Muscle of back (tissue), 11 donors: ENCODE results near the gene UBIAD1. TPM values are rescaled to one million over a fixed set of nuclear protein-coding genes. Genes with fewer than 3 reads are reported as not detected.
"Not testable (repeated sequence)": the region's sequence is repeated elsewhere in the genome, so short reads cannot be mapped to it uniquely, and the experiment has no call there.

ENCODE experiments used
- DNase-seq, 3 donors: peaks; one replicate each; pipeline versions ENCODE4 v3.0.0 to v3.0.0-alpha.2; 2013
- polyA plus RNA-seq, 10 donors: library from polyadenylated mRNA; unstranded; fragments of 120-200 nt; gene quantifications; one replicate each; pipeline ENCODE4 v1.2.1, GENCODE V29; 2013; ENCODE audit not compliant: insufficient read length in 10 of 10

The UBIAD1 gene
- polyA plus RNA-seq, 10 donors: 12.8 to 16.0 (median 14.9) TPM

DNA sequence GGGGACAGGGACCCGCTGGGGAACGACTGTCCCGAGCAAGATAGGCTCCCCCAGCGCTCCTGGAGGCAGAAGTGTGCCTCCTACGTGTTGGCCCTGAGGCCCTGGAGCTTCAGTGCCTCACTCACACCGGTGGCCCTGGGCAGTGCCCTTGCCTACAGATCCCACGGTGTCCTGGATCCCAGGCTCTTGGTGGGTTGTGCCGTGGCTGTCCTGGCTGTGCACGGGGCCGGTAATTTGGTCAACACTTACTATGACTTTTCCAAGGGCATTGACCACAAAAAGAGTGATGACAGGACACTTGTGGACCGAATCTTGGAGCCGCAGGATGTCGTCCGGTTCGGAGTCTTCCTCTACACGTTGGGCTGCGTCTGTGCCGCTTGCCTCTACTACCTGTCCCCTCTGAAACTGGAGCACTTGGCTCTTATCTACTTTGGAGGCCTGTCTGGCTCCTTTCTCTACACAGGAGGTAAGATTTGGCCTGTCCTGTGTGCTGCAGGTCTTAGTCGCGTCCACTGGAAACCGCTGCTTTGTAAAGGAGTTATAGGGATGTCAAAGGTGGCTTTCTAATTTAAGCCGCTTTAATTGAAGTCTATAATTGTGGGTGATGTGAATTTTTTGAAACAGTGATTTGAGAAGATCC lies 717 bp downstream of the UBIAD1 start:
- no peak for DNase-seq

DNA sequence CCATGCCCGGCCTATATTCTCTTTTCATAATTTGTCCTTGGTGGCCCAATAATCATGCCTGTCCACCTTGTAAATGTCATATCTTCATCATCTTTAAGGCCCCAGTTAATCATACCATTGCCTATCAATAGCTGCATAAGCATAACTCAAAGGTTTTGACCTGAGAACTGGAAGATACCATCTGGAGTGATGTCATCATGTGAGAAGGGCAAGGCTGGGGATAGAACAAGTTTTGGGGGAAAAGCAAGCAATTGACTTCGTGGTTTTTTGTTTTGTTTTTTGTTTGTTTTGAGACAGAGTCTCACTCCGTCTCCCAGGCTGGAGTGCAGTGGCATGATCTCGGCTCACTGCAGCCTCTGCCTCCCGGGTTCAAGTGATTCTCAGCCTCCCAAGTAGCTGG lies 6.2 kb downstream of the UBIAD1 start:
- DNase-seq: no peak

DNA sequence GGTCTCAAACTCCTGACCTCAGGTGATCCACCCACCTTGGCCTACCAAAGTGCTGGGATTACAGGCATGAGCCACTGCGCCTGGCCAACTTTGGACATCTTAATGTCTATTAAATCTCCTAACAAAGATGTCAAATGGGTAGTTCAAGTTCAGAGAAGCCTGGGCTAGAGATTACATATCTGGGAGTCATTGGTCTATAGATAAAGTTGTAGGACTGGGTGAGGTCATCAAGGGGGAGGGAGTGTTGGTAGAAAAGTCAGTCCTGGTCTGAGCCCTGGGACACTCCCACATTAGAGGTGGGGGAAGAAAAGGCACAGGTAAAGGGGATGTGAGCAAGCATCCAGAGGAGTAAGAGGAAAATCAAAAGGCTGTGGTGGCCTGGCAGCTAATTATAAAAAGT lies 6.6 kb downstream of the UBIAD1 start:
- DNase-seq: no peak

DNA sequence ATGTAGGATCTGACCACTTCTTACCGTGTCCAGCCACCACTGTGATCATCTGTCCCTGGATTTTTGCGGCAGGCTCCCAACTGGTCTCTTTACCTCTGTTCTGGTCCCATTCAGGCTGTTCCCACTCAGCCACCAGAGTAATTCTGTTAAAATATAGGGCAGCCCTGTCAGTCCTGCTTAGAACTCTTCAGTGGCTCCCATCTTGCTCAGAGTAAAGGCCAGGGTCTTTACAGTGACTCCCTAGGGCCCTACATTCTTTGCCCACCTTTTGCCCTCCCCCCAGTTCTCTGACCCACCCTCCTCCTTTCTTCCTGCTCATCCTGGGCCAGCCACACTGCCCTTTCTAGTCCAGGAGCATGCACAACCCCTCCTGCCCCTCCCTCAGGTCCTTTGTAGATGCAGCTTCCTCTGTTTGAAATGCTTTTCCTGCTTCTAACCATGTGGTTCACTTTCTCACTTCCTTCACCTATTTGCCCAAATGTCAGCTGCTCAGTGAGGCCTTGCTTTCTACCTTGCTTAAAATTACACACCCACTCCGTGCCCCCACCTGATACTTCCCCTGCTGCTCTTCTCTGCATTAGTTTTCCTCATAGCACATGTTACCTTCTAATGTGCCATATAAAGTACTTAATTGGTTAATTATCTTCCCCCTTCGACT lies 7.8 kb downstream of the UBIAD1 start:
- DNase-seq: no peak

DNA sequence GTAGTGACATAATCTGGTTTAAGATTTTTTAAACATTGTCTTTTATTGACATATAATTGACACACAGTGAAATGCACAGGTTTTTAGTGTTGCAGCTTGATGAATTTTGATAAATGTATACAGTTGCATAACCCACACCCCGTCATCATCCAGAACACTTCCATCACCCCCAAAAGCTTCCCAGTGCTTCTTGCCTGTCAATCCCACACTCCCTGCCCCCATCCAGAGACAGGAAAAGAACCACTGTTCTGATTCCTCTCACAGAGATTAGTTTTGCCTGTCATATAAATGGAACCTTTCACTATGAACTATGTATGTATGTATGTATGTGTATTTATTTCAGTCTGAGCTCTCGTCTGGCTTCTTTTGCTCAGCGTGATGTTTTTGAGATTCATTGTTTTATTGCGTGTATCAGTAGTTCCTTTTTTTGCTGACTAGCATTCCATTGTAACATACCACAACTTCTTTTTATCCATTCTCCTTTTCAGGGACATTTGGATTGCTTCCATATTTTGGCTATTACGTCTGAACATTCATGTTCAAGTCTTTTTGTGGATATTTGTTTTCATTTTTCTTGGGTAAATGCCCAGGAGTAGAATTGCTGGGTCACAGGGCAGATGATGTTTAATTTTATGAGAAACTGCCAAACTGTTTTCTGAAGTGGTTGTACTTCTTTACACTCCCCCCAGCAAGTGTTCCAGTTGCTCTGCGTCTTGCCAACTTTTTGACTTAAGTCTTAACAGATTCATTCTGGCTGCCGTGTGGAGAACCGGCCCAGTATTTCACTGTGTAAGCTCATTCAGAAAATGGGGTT lies 8.7 kb downstream of the UBIAD1 start:
- peak in 2 of 3 donors; percentile 38 to 82 for DNase-seq

DNA sequence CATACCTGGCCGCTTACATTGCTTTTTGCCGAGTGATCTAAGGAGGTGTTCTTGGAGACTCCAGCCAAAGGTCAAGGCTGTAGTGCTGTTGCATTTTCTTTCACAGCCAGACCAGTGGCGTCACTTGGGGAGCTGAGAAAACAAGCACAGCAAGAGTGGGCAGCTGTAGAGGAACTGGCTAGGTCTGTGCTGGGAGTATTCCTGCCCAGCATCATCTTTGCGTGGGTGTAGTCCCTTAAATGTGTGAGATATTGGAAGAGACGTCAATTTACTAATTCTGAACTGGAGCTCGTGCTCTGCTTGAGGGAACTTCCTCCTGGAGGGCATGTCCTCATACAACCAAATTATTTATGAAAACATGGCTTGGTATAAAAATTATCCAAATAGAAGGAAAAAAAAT lies 10.2 kb downstream of the UBIAD1 start:
- DNase-seq: no peak

DNA sequence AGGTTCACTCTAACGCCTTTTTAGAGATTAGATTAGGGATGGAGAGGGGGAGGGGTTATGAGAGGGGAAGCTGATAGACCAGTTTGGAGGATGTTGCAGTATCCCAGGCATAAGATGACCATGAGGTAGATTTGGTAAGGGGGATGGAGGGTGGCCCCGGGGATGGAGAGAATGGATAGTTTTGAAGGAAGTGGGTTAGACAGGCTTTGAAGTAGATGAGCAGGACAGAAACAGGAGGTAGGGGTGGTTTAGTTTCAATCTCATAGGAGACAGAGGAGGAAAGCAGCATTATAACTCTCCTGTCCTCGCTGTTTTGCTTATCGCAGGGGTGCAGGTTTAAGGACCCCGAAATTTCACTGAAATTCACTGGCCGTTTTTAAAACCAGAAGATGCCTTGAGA lies 11.8 kb downstream of the UBIAD1 start:
- DNase-seq: no peak

DNA sequence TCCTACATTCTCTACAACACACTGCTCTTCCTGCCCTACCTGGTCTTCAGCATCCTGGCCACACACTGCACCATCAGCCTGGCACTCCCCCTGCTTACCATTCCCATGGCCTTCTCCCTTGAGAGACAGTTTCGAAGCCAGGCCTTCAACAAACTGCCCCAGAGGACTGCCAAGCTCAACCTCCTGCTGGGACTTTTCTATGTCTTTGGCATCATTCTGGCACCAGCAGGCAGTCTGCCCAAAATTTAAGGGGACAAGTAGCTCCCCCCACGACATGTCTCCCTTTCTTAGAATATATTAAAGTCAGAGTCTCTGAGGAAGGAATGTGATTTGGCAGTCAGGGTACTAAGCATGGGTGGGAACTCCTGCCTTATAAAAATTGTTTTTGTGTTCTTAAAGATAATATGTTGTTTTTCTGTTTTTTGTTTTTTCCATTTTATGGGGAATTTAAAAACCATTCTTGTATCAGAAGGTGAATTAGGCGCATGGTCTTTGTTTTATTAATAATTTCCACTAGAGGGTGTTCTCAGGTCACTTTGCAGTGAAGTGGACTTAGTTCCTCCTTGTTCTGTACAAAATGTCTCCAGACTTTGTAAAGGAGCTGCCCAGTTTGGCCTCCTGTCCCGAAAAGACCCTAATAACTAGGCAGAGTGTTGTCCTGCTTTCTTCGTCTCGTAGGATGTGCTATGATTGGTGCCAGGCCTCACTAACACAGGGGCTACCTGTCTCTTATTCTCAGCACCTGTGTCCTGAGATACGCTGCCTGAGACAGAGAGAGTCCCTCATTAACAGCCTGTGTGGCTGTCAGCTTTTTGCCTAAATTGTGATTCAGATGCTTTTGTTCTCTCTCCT lies 13.1 kb downstream of the UBIAD1 start:
- DNase-seq: peak in 1 of 3 donors; percentile 38

DNA sequence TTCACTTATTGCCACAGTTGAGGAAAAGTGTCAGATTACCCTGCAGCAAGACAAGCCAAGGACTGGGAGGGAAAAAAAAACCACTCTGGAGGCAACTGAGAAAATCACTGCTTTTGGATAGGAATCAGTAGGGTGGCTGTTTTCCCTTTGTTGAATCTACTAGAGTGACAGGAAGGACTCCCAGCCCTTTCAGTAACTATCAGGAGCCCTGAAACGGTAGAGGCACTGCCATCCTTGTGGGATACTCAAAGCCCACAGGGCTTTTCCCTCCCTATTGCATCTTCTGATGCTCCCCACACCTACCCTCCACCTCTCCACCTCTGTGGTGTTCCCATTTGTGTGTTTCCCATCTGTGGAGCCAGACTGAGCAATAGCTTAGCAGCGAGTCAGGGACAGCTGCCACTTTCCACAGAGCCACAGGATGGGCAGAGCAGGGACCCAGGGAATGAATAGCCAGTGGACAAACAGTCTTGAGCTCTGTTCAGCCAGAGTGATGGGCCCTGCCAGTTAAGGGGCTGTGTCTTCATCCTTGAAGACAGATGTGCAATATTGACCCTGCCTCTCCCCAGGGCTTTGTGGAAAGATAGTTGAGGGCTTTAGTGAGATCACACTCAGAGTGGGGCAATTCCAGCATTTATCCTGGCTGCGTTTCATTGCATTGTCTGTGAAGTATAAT lies 13.9 kb downstream of the UBIAD1 start:
- no peak for DNase-seq

DNA sequence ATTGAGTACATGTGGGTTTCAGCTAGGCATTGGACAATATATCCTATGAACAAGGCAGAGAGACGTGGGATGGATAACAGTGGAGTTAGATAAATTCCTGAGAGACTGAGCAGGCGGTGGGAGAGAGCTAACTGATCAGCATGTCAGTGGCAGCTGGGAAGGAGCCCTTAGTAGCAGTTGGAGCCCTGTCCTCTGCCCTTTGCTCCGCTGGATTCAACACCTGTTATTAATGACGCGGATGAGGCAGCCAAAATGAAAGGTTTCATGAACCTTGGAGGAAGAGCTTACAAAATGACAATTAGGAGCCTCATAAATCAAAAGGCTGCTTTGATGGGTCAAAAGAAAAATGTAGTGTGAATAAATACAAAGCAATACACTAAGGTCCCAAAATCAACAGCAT lies 16.1 kb downstream of the UBIAD1 start:
- DNase-seq: no peak

DNA sequence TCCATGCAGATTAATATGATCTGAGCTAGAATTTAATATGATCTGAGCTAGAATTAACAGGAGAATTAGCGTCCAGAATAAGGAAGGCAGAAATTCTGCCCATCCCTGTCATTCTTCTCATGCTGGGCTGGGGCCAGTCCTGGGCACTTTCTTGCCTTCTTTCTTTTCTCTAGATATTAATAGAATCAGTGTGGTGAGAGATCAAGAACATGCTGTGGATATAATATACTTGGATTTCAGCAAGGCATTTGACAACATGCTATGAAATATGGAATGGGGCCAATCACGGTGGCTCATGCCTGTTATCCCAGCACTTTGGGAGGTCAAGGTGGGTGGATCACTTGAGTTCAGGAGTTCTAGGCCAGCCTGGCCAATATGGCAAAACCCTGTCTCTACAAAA lies 18.1 kb downstream of the UBIAD1 start:
- DNase-seq: no peak

DNA sequence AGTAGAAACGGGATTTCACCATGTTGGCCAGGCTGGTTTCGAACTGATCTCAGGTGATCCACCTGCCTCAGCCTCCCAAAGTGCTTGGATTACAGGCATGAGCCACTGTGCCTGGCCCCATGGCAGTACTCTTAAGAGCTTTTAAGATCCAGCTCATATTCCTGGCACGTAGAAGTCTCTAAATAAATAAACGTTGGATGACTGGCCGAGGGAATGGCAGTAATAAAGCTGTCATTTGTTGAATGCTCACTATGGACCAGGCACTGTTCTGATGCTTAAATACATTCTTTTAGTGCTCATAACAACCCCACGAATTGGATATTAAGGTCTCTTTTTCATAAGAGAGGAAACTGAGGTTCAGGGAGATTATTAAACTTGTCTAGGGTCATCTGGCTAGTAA lies 20.9 kb downstream of the UBIAD1 start:
- DNase-seq: no peak

DNA sequence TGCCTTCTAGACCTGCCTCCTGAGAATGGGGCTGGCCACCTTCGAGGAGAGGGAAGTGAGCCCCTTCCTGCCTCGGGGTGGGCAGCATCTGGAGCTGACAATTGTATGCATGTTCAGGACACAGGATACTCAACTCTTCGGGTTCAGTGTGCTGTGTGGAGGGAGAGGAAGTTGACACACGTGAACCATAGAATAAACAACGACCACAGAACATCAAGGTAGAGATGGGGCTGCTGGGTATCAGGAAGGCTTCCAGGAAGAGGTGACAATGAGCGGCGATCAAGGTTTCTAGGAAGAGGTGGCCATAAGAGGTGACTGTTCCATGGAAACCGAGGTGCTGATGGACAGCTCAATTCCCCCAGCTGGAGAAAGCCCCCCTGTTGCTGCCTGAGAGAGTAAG lies 22.0 kb downstream of the UBIAD1 start:
- DNase-seq: no peak

DNA sequence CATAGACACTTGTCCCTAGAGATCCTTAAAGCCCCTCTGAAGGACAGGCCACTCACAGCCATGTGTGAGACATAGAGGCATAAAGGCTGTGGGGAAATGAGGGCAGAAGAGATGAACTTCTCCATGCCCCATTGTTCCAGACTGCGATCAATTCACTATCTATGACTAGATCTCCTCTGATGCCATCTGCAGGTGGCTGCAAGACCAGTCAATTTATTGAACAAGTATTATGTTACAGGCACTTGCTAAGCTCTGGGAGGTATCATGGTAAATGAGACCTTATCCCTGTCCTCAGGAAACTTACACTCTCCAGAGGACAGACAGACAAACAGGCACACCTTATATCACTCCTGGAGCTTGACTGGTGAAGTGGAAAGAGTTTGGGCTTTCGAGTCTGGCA lies 22.9 kb downstream of the UBIAD1 start:
- DNase-seq: no peak

DNA sequence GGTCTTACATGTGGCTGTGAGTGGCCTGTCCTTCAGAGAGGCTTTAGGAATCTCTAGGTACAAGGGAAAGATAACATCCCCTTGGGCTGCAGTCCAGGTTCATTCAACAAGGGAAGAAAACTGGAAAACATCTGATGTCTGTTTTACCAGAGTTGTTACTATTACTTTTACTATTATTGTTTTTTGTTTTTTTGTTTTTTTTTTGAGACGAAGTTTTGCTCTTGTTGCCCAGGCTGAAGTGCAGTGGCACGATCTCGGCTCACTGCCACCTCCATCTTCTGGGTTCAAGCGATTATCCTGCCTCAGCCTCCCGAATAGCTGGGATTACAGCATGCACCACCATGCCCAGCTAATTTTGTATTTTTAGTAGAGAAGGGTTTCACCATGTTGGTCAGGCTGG lies 24.8 kb downstream of the UBIAD1 start:
- not testable (repeated sequence) for DNase-seq

DNA sequence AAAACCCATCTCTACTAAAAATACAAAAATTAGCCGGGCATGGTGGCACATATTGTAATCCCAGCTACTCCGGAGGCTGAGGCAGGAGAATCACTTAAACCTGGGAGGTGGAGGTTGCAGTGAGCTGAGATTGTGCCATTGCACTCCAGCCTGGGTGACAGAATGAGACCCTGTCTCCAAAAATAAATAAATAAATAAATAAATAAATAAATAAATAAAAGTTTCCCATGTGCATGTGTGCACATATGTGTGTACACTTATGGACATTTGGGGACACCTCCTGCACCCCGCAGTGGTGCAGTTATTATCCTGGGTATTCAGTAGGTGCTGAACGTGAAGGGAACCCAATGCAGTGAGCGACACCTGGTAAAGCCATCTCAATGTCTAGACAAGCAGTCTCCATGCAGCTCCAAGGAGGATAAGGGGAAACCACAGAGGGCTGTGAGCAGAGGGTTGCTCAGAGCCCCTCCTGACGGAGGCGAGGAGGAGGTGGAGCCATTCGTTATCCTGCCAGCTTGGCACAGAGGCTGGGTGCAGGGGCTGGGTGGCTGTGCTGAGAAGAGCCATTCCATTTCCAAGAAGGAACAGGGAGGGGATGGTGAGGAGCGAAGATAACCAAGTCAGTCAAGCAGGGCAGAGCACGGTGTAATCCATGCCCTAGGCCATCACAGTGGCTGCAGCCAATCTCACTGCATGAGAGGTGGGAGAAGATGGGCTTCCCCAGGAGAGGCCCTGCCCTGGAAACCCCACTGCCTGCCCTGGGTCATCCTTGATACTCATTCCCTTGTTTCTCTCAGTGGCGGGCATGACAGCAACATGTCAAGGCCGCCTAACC lies 25.6 kb downstream of the UBIAD1 start:
- DNase-seq: no peak

DNA sequence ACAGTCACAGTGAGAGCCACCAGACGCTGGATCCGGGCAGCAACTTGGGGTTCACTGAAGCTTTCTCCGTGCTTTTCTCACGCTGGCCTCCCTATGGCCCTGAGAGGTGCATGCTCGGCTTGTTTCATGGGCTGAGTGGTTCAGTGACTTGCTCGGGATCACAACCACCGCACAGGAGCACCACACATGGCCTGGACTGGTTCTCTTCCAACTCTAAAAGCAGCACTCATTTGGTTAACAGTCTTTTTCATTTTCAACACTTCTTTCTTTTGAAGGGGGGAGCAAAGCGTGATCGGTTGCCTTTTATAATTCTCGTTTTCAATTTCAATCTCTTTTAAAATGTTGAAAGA lies 26.2 kb downstream of the UBIAD1 start:
- no peak for DNase-seq

DNA sequence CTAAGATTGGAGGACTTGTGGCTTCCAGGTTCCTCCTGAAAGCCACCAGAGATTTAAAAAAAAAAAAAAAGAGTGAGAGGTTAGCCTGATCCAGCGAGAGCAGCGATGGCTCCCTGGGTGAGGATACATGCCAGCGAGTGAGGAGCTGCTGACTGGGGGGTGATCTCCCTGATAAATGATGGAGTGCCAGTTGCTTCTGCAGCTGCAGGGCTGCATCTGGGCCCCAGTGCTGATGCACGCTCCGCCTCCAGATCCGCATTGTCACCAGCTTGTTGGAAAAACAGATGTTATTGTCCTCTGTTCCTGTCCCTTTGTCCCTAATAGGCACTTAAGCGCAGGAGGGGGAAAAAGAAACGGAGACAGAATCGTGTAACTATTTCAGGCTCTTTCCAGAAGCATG lies 28.6 kb downstream of the UBIAD1 start:
- no peak for DNase-seq

DNA sequence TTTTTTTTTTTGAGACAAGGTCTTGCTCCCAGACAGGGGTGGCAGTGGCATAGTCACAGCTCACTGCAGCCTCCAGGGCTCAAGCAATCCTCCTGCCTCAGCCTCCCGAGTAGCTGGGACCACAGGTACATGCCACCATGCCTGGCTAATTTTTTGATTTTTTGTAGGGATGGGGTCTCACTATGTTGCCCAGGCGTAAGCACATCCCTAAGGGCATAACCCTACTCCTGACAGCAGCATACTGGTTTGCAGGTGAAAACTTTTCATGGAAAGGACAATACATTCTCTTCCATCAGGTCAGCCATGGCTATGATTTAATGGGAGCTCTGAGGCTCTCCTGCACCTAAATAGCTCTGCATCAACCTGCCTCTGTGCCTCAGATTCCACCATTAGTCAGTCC lies 29.4 kb downstream of the UBIAD1 start:
- DNase-seq: no peak

DNA sequence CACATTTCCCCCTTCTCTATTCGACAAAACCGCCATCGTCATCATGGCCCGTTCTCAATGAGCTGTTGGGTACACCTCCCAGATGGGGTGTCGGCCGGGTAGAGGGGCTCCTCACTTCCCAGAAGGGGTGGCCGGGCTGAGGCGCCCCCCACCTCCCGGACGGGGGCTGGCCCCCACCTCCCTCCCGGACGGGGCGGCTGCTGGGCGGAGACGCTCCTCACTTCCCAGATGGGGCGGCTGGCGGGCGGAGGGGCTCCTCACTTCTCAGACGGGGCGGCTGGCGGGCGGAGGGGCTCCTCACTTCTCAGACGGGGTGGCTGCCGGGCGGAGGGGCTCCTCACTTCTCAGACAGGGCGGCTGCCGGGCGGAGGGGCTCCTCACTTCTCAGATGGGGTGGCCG lies 32.5 kb downstream of the UBIAD1 start:
- DNase-seq: not testable (repeated sequence)

DNA sequence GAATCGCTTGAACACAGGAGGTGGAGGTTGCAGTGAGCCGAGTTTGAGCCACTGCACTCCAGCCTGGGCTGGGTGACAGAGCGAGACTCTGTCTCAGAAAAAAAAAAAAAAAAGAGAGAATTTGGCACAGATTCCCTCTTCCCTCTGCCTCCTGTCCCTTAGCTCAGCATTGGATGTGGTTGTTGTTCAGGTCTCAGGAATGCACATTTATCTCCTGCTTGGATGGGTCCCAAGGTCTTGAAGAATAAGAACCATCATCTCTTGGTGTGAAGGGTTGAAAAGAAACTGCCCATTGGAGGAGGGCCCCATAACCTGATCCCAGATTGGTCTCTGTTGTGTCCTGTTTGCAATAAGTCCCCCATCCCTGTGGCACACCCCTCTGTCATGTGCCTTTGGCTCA lies 34.9 kb downstream of the UBIAD1 start:
- no peak for DNase-seq
